Stomach (tissue), 9 donors: ENCODE results near the gene RPN2. TPM values are rescaled to one million over a fixed set of nuclear protein-coding genes. Genes with fewer than 3 reads are reported as not detected.

Experiments
- DNase-seq, 2 donors: peaks; one replicate each; pipeline versions ENCODE4 v3.0.0 to v3.0.0-alpha.2; 2013 to 2019
- H3K27ac ChIP-seq, 5 donors: fragments of 200-600 bp in 4 of 5; sonication (generic) in 4 of 5; one replicate each; pipeline ENCODE4 v1.5.1; 2013 to 2019; ENCODE audit warnings: mild to moderate bottlenecking in 1 of 5, moderate library complexity in 1 of 5
- H3K27me3 ChIP-seq, 3 donors: fragments of 200-600 bp; sonication (generic); one replicate each; pipeline ENCODE4 v1.5.1; 2017 to 2019; ENCODE audit warnings: mixed run types in 1 of 3
- H3K36me3 ChIP-seq, 4 donors: fragments of 200-600 bp; sonication (generic); 1 replicate in 3 of 4; 2 replicates in 1 of 4; pipeline ENCODE4 v1.5.1; 2016 to 2019
- H3K4me1 ChIP-seq, 4 donors: fragments of 200-600 bp; sonication (generic); one replicate each; pipeline ENCODE4 v1.5.1; 2016 to 2019
- H3K4me3 ChIP-seq, 4 donors: fragments of 200-600 bp; sonication (generic) in 3 of 4; one replicate each; pipeline ENCODE4 v1.5.1; 2016 to 2019; ENCODE audit warnings: mild to moderate bottlenecking in 1 of 4
- H3K9me3 ChIP-seq, 4 donors: fragments of 200-600 bp; sonication (generic); one replicate each; pipeline ENCODE4 v1.5.1; 2016 to 2019
- EP300 ChIP-seq: sonication (generic); formaldehyde crosslinking; IDR thresholded peaks from one replicate; pipeline ENCODE4 v1.6.1; 2017; ENCODE audit warnings: antibody characterized with exemption
- POLR2A ChIP-seq, 4 donors: fragments of 450-650 bp; IDR thresholded peaks; one replicate each; pipeline ENCODE4 v1.6.1; 2016; ENCODE audit warnings: antibody characterized with exemption in 4 of 4, control low read depth in 2 of 4, mild to moderate bottlenecking in 1 of 4, moderate library complexity in 1 of 4
- POLR2AphosphoS5 ChIP-seq, 3 donors: sonication (generic); formaldehyde crosslinking; IDR thresholded peaks; one replicate each; pipeline ENCODE4 v1.6.1; 2016; ENCODE audit warnings: antibody characterized with exemption in 3 of 3
- WGBS, 5 donors: extraction: QIAGEN DNeasy Blood & Tissue Kit in 3 of 5; methylation state at CpG; one replicate each; pipeline versions ENCODE4 v1.1.5 to v1.1.7; 2013 to 2018; 5-methylcytosine and 5-hydroxymethylcytosine counted together
- intact Hi-C: fragments of 100-400 bp; cut with DNase I; formaldehyde crosslinking; loops from one replicate; pipeline ENCODE4 v1.15.1; 2023; ENCODE audit warnings: low total_unique reads
- polyA plus RNA-seq, 3 donors: library from polyadenylated mRNA; stranded (reverse); fragments of 200-250 nt; gene quantifications; one replicate each; pipeline ENCODE4 v1.2.3, GENCODE V29; 2013
- total RNA-seq, 5 donors: library from RNA; depleted of rRNA; stranded (reverse); fragments of >200 nt; gene quantifications; one replicate each; pipeline versions ENCODE4 v1.1.0 to v1.2.3, GENCODE V29; 2014 to 2016
- TF ChIP-seq, protein P1 (sequence below), 7 experiments: fragments of 450-650 bp in 4 of 7; fragments of 200-600 bp in 3 of 7; sonication (generic) in 3 of 7; IDR thresholded peaks; one replicate each; pipeline ENCODE4 v1.5.1; 2016 to 2019; ENCODE audit warnings: antibody characterized with exemption in 7 of 7, control low read depth in 2 of 7, mild to moderate bottlenecking in 1 of 7
- donor health status: healthy with polysubstance abuse.
- donor health status: Bipolar disorder and iron deficiency.
- donor health status: healthy.

Gene RPN2
- total and polyA plus RNA-seq, 8 donors = 32.5 to 163 (median 85.3) TPM

DNA sequence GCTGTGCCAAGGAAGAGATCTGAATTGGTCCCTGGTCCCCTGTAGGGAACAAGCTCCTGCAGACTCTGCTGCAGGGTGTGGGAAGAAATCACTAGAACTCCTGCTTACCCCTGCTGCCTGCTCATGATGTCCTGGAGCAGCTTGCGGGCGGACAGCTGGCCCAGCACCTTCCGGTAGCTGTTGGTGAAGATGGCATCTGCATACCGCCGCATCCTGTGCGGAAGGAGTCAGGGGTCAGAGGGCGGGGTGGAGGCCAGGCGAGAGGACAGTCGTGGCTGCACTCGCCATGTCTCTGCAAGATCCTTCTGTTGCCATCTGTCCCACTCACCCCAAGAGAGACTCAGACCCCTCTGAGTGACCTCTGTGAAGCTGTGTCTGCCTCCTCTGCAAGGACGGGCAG is 77.2 kb downstream of the RPN2 start:
- TF ChIP-seq EP300 (no peak), POLR2A (IDR thresholded peaks at IDR 0.05) (no peak), POLR2AphosphoS5 (IDR thresholded peaks at IDR 0.05) (no peak)
- TF ChIP-seq, protein P1, sequence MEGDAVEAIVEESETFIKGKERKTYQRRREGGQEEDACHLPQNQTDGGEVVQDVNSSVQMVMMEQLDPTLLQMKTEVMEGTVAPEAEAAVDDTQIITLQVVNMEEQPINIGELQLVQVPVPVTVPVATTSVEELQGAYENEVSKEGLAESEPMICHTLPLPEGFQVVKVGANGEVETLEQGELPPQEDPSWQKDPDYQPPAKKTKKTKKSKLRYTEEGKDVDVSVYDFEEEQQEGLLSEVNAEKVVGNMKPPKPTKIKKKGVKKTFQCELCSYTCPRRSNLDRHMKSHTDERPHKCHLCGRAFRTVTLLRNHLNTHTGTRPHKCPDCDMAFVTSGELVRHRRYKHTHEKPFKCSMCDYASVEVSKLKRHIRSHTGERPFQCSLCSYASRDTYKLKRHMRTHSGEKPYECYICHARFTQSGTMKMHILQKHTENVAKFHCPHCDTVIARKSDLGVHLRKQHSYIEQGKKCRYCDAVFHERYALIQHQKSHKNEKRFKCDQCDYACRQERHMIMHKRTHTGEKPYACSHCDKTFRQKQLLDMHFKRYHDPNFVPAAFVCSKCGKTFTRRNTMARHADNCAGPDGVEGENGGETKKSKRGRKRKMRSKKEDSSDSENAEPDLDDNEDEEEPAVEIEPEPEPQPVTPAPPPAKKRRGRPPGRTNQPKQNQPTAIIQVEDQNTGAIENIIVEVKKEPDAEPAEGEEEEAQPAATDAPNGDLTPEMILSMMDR (IDR thresholded peaks at IDR 0.05) = no peak
- intact Hi-C loops = no loop called here
- peaks cover 0 to 2% (median 0%) of the 10 kb centered on the region in 3 donors for H3K27me3 ChIP-seq
- DNase-seq = no peak
- H3K27ac ChIP-seq = no peak overlapping the region
- no peak overlapping the region for H3K4me3 ChIP-seq
- peaks cover 0 to 10% (median 6%) of the 10 kb centered on the region in 4 donors for H3K9me3 ChIP-seq
- WGBS, 5 donors = 83 to 90% (median 85%) methylated on average over 9 to 11 of the region's 11 CpGs
- H3K36me3 ChIP-seq = no peaks in the 10 kb centered on the region
- no peaks in the 10 kb centered on the region for H3K4me1 ChIP-seq

DNA sequence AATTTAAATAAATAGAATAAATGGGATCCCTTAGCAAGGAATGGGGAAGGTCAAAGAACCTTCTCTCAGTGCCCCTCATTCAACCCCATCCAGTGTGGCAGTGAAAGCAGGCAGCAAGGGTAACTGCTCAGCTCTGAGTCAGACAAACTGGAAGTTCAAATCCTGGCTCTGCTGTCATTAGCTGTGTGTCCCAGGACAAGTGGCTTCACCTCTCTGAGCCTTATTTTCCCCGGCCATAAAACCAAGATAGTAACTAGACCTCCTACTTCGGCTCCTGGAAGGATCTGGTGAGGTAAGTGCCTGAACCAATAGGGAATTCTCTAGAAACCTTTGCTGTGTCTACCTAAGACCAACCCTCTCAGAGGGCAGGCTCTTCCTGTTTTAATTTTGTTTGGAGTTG is 78.4 kb downstream of the RPN2 start:
- Histone ChIP-seq H3K36me3 (no peaks in the 10 kb centered on the region), H3K9me3 (peaks cover 0 to 10% (median 6%) of the 10 kb centered on the region in 4 donors), H3K27ac (no peak overlapping the region), H3K4me1 (no peaks in the 10 kb centered on the region), H3K27me3 (peaks cover 0 to 6% (median 0%) of the 10 kb centered on the region in 3 donors), H3K4me3 (no peak overlapping the region)
- intact Hi-C loops = no loop called here
- DNase-seq = no peak
- 68 to 85% (median 72%) methylated on average over 2 of the region's 2 CpGs for WGBS, 5 donors
- TF ChIP-seq POLR2AphosphoS5 (IDR thresholded peaks at IDR 0.05) (no peak), EP300 (no peak), POLR2A (IDR thresholded peaks at IDR 0.05) (no peak)
- TF ChIP-seq, protein P1 (IDR thresholded peaks at IDR 0.05) = no peak

GRCh38 chr20:37257988-37258387 is 78.9 kb downstream of the RPN2 start:
- H3K4me1 ChIP-seq = no peaks in the 10 kb centered on the region
- DNase-seq = no peak
- no peak overlapping the region for H3K4me3 ChIP-seq
- no peaks in the 10 kb centered on the region for H3K36me3 ChIP-seq
- TF ChIP-seq, protein P1 (IDR thresholded peaks at IDR 0.05) = no peak
- no peak for TF ChIP-seq POLR2A (IDR thresholded peaks at IDR 0.05)
- no peak for TF ChIP-seq POLR2AphosphoS5 (IDR thresholded peaks at IDR 0.05)
- WGBS, 5 donors = 72 to 87% (median 78%) methylated on average over 9 of the region's 9 CpGs
- H3K9me3 ChIP-seq = peaks cover 0 to 10% (median 6%) of the 10 kb centered on the region in 4 donors
- intact Hi-C loops = no loop called here
- H3K27me3 ChIP-seq = peaks cover 0 to 6% (median 0%) of the 10 kb centered on the region in 3 donors
- no peak overlapping the region for H3K27ac ChIP-seq

DNA sequence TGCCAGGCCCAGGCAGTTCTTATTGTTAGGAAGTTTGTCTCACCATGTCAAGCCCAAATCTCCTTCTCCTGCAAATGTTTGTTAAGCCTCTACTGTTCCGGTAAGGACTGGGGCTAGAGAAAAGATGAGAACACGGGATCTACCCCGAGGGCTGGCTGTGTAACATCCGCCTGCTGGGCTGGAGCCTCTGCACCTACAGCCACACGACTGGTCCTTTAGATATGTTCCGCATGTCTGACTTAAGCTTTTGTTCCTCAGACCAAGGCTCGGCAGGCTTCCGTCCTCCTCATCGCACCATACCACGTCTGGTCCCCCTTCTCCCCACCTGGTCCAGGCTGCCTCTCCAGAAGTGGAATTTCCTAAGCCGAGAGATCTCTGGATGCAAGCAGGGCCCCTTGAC is 79.9 kb downstream of the RPN2 start:
- DNase-seq = no peak
- H3K9me3 ChIP-seq = peaks cover 0 to 7% (median 5%) of the 10 kb centered on the region in 4 donors
- no peaks in the 10 kb centered on the region for H3K36me3 ChIP-seq
- TF ChIP-seq EP300 = no peak
- TF ChIP-seq, protein P1 (IDR thresholded peaks at IDR 0.05) = no peak
- no peak for TF ChIP-seq POLR2A (IDR thresholded peaks at IDR 0.05)
- no peak for TF ChIP-seq POLR2AphosphoS5 (IDR thresholded peaks at IDR 0.05)
- H3K27ac ChIP-seq = no peak overlapping the region
- intact Hi-C loops = no loop called here
- H3K4me3 ChIP-seq = no peak overlapping the region
- WGBS, 5 donors = 80 to 91% (median 86%) methylated on average over 11 of the region's 11 CpGs
- H3K4me1 ChIP-seq = no peaks in the 10 kb centered on the region
- H3K27me3 ChIP-seq = peaks cover 0 to 6% (median 0%) of the 10 kb centered on the region in 3 donors
